Type B pancreatic cell (in vitro differentiated cells): ENCODE results near the gene RPS19. TPM values are rescaled to one million over a fixed set of nuclear protein-coding genes. Genes with fewer than 3 reads are reported as not detected.

Experiments
- DNase-seq: peaks from one replicate; pipeline ENCODE4 v3.0.0; 2021; ENCODE audit warnings: mixed read lengths; ENCODE audit not compliant: unreplicated experiment; ENCODE audit errors: extremely low spot score
- H3K27ac Mint-ChIP-seq: 2 replicates; pipeline ENCODE4 v1.8.0; 2021; ENCODE audit warnings: mild to moderate bottlenecking, mixed read lengths
- H3K27me3 Mint-ChIP-seq: 2 replicates; pipeline ENCODE4 v1.8.0; 2021; ENCODE audit warnings: mixed read lengths
- H3K36me3 Mint-ChIP-seq: 2 replicates; pipeline ENCODE4 v1.8.0; 2021; ENCODE audit warnings: mixed read lengths
- H3K4me1 Mint-ChIP-seq: one replicate; pipeline ENCODE4 v1.8.0; 2021; ENCODE audit warnings: mixed read lengths; ENCODE audit not compliant: unreplicated experiment
- H3K4me3 Mint-ChIP-seq: 2 replicates; pipeline ENCODE4 v1.8.0; 2021; ENCODE audit warnings: mild to moderate bottlenecking, mixed read lengths
- H3K9me3 Mint-ChIP-seq: 2 replicates; pipeline ENCODE4 v1.8.0; 2021; ENCODE audit warnings: mixed read lengths
- total RNA-seq: library from RNA; stranded (reverse); gene quantifications from 2 replicates; pipeline ENCODE4 v1.2.1, GENCODE V29; 2021; ENCODE audit warnings: low replicate concordance
- TF ChIP-seq, protein P1 (sequence below): fragments of 200-600 bp; sonication (generic); conservative IDR thresholded peaks from 2 replicates; pipeline ENCODE4 v1.5.0; 2021; ENCODE audit warnings: antibody characterized with exemption, mild to moderate bottlenecking

The RPS19 gene
- total RNA-seq, 1 donor from 2014 or later: 3,159 TPM

DNA sequence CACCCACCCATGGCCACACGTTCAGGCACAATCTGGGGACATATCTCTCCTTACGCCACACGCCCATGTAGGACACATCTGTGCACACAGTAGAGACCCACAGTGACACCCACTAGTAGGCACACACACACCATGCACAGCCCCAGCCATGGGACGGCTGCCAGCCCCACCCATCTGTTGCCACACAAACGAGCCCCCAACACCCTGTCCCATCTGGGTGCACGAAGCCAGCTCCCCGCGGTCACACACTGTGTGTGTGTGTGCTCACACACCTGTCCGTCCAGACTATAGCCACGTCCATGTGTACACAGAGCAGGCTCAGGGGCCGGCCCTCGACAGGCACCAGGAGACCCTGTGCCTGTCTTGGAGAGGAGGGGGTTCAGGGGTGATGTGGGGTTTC, 57.6 kb downstream of the RPS19 start:
- H3K36me3 Mint-ChIP-seq: no peaks in the 10 kb centered on the region
- H3K27ac Mint-ChIP-seq: no peak overlapping the region
- peaks cover 34% of the 10 kb centered on the region for H3K27me3 Mint-ChIP-seq
- no peaks in the 10 kb centered on the region for H3K9me3 Mint-ChIP-seq
- DNase-seq: no peak
- H3K4me1 Mint-ChIP-seq: no peaks in the 10 kb centered on the region
- TF ChIP-seq, protein P1, sequence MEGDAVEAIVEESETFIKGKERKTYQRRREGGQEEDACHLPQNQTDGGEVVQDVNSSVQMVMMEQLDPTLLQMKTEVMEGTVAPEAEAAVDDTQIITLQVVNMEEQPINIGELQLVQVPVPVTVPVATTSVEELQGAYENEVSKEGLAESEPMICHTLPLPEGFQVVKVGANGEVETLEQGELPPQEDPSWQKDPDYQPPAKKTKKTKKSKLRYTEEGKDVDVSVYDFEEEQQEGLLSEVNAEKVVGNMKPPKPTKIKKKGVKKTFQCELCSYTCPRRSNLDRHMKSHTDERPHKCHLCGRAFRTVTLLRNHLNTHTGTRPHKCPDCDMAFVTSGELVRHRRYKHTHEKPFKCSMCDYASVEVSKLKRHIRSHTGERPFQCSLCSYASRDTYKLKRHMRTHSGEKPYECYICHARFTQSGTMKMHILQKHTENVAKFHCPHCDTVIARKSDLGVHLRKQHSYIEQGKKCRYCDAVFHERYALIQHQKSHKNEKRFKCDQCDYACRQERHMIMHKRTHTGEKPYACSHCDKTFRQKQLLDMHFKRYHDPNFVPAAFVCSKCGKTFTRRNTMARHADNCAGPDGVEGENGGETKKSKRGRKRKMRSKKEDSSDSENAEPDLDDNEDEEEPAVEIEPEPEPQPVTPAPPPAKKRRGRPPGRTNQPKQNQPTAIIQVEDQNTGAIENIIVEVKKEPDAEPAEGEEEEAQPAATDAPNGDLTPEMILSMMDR: no peak
- no peak overlapping the region for H3K4me3 Mint-ChIP-seq

GRCh38 chr19:41918095-41918494, 58.0 kb downstream of the RPS19 start:
- TF ChIP-seq, protein P1: no peak
- H3K36me3 Mint-ChIP-seq: no peaks in the 10 kb centered on the region
- peaks cover 32% of the 10 kb centered on the region for H3K27me3 Mint-ChIP-seq
- H3K4me3 Mint-ChIP-seq: no peak overlapping the region
- no peaks in the 10 kb centered on the region for H3K4me1 Mint-ChIP-seq
- no peak overlapping the region for H3K27ac Mint-ChIP-seq
- DNase-seq: no peak
- no peaks in the 10 kb centered on the region for H3K9me3 Mint-ChIP-seq

GRCh38 chr19:41918653-41919244, 58.7 kb downstream of the RPS19 start:
- DNase-seq: no peak
- Mint-ChIP-seq H3K36me3 (no peaks in the 10 kb centered on the region), H3K27ac (no peak overlapping the region), H3K4me3 (no peak overlapping the region), H3K4me1 (no peaks in the 10 kb centered on the region), H3K27me3 (peaks cover 30% of the 10 kb centered on the region), H3K9me3 (no peaks in the 10 kb centered on the region)
- TF ChIP-seq, protein P1: no peak

- Mint-ChIP-seq H3K4me3 (no peak overlapping the region), H3K9me3 (no peaks in the 10 kb centered on the region), H3K36me3 (no peaks in the 10 kb centered on the region), H3K4me1 (no peaks in the 10 kb centered on the region), H3K27ac (no peak overlapping the region), H3K27me3 (peaks cover 22% of the 10 kb centered on the region)
- TF ChIP-seq, protein P1: no peak
- no peak for DNase-seq
Measured at GRCh38 chr19:41919948-41920712, 60.1 kb downstream of the RPS19 start.

GRCh38 chr19:41920882-41921576, 61.0 kb downstream of the RPS19 start:
- H3K4me1 Mint-ChIP-seq: no peaks in the 10 kb centered on the region
- H3K9me3 Mint-ChIP-seq: no peaks in the 10 kb centered on the region
- H3K27ac Mint-ChIP-seq: no peak overlapping the region
- no peaks in the 10 kb centered on the region for H3K36me3 Mint-ChIP-seq
- H3K4me3 Mint-ChIP-seq: no peak overlapping the region
- TF ChIP-seq, protein P1: no peak
- no peak for DNase-seq
- peaks cover 22% of the 10 kb centered on the region for H3K27me3 Mint-ChIP-seq
